Thyroid gland (tissue), 4 donors: ENCODE data around the gene NMRK2.
"Not testable (repeated sequence)": the region's sequence is repeated elsewhere in the genome, so short reads cannot be mapped to it uniquely, and the experiment has no call there.

Experiments
- POLR2A ChIP-seq, 2 donors: fragments of 450-650 bp; IDR thresholded peaks; one replicate each; pipeline ENCODE4 v1.6.1; 2017; ENCODE audit warnings: antibody characterized with exemption in 2 of 2, mild to moderate bottlenecking in 2 of 2, moderate library complexity in 1 of 2
- TF ChIP-seq, protein P1 (sequence below), 6 experiments: fragments of 200-600 bp in 3 of 6; fragments of 450-650 bp in 3 of 6; sonication (generic) in 3 of 6; IDR thresholded peaks; one replicate each; pipeline ENCODE4 v1.5.1; 2016 to 2019; ENCODE audit warnings: antibody characterized with exemption in 6 of 6, mild to moderate bottlenecking in 2 of 6, inconsistent platforms in 1 of 6, moderate library complexity in 1 of 6

DNA sequence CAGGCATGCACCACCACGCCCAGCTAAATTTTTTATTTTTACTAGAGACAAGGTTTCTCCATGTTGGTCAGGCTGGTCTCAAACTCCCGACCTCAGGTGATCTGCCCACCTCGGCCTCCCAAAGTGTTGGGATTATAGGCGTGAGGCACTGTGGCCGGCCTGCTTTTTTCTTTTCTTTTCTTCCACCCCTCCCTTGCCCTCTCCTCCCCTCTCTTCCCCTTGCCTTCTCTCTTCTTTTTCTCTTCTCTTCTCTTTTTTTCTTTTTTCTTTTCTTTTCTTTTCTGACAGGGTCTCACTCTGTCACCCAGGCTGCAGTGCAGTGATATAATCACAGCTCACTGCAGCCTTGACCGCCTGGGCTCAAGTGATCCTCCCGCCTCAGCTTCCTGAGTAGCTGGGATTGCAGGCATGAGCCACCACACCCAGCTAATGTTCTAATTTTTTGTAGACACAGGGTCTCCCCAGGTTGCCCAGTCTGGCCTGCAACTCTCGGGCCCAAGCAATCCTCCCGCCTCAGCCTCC, 19.9 kb downstream of the NMRK2 start:
- TF ChIP-seq, protein P1, sequence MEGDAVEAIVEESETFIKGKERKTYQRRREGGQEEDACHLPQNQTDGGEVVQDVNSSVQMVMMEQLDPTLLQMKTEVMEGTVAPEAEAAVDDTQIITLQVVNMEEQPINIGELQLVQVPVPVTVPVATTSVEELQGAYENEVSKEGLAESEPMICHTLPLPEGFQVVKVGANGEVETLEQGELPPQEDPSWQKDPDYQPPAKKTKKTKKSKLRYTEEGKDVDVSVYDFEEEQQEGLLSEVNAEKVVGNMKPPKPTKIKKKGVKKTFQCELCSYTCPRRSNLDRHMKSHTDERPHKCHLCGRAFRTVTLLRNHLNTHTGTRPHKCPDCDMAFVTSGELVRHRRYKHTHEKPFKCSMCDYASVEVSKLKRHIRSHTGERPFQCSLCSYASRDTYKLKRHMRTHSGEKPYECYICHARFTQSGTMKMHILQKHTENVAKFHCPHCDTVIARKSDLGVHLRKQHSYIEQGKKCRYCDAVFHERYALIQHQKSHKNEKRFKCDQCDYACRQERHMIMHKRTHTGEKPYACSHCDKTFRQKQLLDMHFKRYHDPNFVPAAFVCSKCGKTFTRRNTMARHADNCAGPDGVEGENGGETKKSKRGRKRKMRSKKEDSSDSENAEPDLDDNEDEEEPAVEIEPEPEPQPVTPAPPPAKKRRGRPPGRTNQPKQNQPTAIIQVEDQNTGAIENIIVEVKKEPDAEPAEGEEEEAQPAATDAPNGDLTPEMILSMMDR (IDR thresholded peaks at IDR 0.05) = not testable (repeated sequence)
- not testable (repeated sequence) for TF ChIP-seq POLR2A (IDR thresholded peaks at IDR 0.05)
